PC-9 (cell line): ENCODE measurements around the gene CENPC. TPM values are rescaled to one million over a fixed set of nuclear protein-coding genes. Genes with fewer than 3 reads are reported as not detected.

Source experiments
- BruUV-seq: library from RNA; stranded (reverse); fragments of 400-500 nt; replicated peaks from 2 replicates; lab custom pipeline; 2021; lab: Mats Ljungman, UMichigan
- CTCF ChIA-PET: fragments of 300-600 bp; sonication (Branson Sonifier 250); formaldehyde crosslinking; loops from one replicate; lab custom pipeline; 2022; ENCODE audit warnings: antibody characterized with exemption; lab: Charles Lee
- POLR2A ChIA-PET: fragments of 300-600 bp; sonication (Branson Sonifier 250); formaldehyde crosslinking; loops from one replicate; lab custom pipeline; 2022; ENCODE audit warnings: antibody characterized with exemption; ENCODE audit not compliant: unreplicated experiment; lab: Charles Lee
- DNase-seq, 2 experiments: peaks; one replicate each; pipeline versions ENCODE4 v3.0.0 to v3.0.0-alpha.2; 2015 to 2022; ENCODE audit warnings: mixed read lengths in 1 of 2
- H2AFZ ChIP-seq: fragments of 200-600 bp; sonication (generic); 2 replicates; pipeline ENCODE4 v1.8.1; 2017; ENCODE audit warnings: antibody characterized with exemption
- H3F3A ChIP-seq: fragments of 200-600 bp; sonication (generic); 2 replicates; pipeline ENCODE4 v1.8.1; 2017; ENCODE audit warnings: antibody characterized with exemption, mild to moderate bottlenecking, low read depth; ENCODE audit not compliant: insufficient read depth
- H3K27ac ChIP-seq: fragments of 200-600 bp; sonication (generic); 2 replicates; pipeline ENCODE4 v1.6.1; 2016; ENCODE audit warnings: mixed run types
- H3K27me3 ChIP-seq: fragments of 200-600 bp; sonication (generic); 2 replicates; pipeline ENCODE4 v1.6.1; 2016; ENCODE audit warnings: low read depth, mixed run types; ENCODE audit not compliant: insufficient read depth
- H3K36me3 ChIP-seq: fragments of 200-600 bp; sonication (generic); 2 replicates; pipeline ENCODE4 v1.6.1; 2016; ENCODE audit warnings: low read depth, mixed run types
- H3K4me1 ChIP-seq: fragments of 200-600 bp; sonication (generic); replicated peaks from 2 replicates; pipeline ENCODE4 v1.6.1; 2016; ENCODE audit warnings: mixed run types; ENCODE audit not compliant: insufficient read depth
- H3K4me2 ChIP-seq: fragments of 200-600 bp; sonication (generic); 2 replicates; pipeline ENCODE4 v1.6.1; 2017; ENCODE audit warnings: mixed run types
- H3K4me3 ChIP-seq: fragments of 200-600 bp; sonication (generic); 2 replicates; pipeline ENCODE4 v1.6.1; 2016; ENCODE audit warnings: mixed run types
- H3K79me2 ChIP-seq: fragments of 200-600 bp; sonication (generic); 2 replicates; pipeline ENCODE4 v1.6.1; 2017; ENCODE audit warnings: low read depth, mixed run types
- H3K9me2 ChIP-seq: fragments of 200-600 bp; sonication (generic); 2 replicates; pipeline ENCODE4 v1.8.1; 2017; ENCODE audit warnings: mild to moderate bottlenecking; ENCODE audit not compliant: insufficient read depth
- H3K9me3 ChIP-seq: fragments of 200-600 bp; sonication (generic); 2 replicates; pipeline ENCODE4 v1.8.1; 2016; ENCODE audit warnings: low read depth; ENCODE audit not compliant: insufficient read depth
- H4K20me1 ChIP-seq: fragments of 200-600 bp; sonication (generic); 2 replicates; pipeline ENCODE4 v1.8.1; 2017; ENCODE audit not compliant: insufficient read depth
- EZH2 ChIP-seq: fragments of 200-600 bp; sonication (generic); IDR thresholded peaks from 2 replicates; pipeline ENCODE4 v1.8.0; 2017; ENCODE audit warnings: antibody characterized with exemption, low read depth
- intact Hi-C: fragments of 100-400 bp; cut with micrococcal nuclease; formaldehyde crosslinking; loops from one replicate; pipeline ENCODE4 v1.10.0; 2022; ENCODE audit not compliant: unreplicated experiment
- total RNA-seq: library from RNA; stranded (reverse); gene quantifications from 2 replicates; pipeline ENCODE4 v1.2.3, GENCODE V29; 2021
- TF ChIP-seq, protein P1 (sequence below): fragments of 200-600 bp; sonication (generic); conservative IDR thresholded peaks from 2 replicates; pipeline ENCODE4 v1.6.1; 2017; ENCODE audit warnings: mixed run types, antibody characterized with exemption, mild to moderate bottlenecking, moderate library complexity

The CENPC gene
- total RNA-seq, 1 experiment from 2014 or later = 14.2 TPM

DNA sequence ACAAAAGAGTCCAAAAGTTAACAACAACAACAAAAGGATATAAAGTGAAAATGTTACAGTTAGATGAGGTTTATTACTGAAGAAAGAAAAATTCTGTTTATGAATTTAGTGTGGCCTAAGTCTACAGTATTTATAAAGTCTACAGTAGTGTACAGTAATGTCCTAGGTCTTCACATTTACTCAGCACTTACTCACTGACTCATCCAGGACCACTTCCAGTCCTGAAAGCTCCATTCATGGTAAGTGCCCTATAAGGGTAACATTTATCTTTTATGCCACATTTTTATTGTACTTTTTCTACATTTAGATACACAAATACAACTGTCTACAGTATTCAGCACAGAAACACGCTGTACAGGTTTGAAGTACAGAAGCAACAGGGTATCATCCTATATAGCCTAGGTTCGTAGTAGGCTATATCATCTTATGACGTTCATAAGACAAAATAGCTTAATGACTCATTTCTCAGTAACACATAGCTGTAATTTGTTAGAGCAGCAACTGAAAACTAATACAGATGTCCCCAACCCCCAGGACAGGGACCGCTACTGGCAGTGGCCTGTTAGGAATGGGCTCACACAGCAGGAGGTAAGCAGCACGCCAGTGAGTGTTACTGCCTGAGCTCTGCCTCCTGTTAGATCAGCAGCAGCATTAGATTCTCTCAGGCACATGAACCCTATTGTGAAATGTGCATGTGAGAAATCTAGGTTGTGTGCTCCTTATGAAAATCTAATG is 61.3 kb downstream of the CENPC start:
- no peak overlapping the region for H2AFZ ChIP-seq
- no peak overlapping the region for H3K4me2 ChIP-seq
- H3K36me3 ChIP-seq = no peaks in the 10 kb centered on the region
- H3K27me3 ChIP-seq = no peaks in the 10 kb centered on the region
- no peak for TF ChIP-seq EZH2
- H3K79me2 ChIP-seq = no peaks in the 10 kb centered on the region
- no peak overlapping the region for H3K27ac ChIP-seq
- intact Hi-C loops = no loop called here
- H3K4me3 ChIP-seq = no peak overlapping the region
- H4K20me1 ChIP-seq = no peaks in the 10 kb centered on the region
- BruUV-seq = no TSS peak
- DNase-seq = no peak
- no peaks in the 10 kb centered on the region for H3K9me3 ChIP-seq
- POLR2A ChIA-PET = no interaction called here
- no peaks in the 10 kb centered on the region for H3K9me2 ChIP-seq
- H3K4me1 ChIP-seq = no peaks in the 10 kb centered on the region
- H3F3A ChIP-seq = no peaks in the 10 kb centered on the region
- CTCF ChIA-PET = no interaction called here

DNA sequence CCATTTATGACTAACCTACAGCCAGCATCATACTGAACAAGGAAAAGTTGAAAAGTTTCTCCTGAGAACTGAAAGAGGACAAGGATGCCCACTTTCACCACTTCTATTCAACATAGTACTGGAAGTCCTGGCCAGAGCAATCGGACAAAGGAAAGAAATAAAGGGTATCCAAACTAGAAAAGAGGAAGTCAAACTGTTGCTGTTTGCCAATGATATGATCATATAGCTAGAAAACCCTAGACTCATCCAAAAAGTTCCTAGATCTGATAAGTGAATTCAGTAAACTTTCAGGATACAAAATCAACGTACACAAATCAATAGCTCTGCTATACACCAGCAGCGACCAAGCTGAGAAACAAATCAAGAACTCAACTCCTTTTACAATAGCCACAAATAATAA is 64.5 kb downstream of the CENPC start:
- POLR2A ChIA-PET = no interaction called here
- H2AFZ ChIP-seq = no peak overlapping the region
- no peak overlapping the region for H3K27ac ChIP-seq
- no TSS peak for BruUV-seq
- no peaks in the 10 kb centered on the region for H3K27me3 ChIP-seq
- H3F3A ChIP-seq = no peaks in the 10 kb centered on the region
- no peak overlapping the region for H3K4me2 ChIP-seq
- H3K36me3 ChIP-seq = no peaks in the 10 kb centered on the region
- no peaks in the 10 kb centered on the region for H4K20me1 ChIP-seq
- no peaks in the 10 kb centered on the region for H3K79me2 ChIP-seq
- TF ChIP-seq EZH2 = no peak
- TF ChIP-seq, protein P1, sequence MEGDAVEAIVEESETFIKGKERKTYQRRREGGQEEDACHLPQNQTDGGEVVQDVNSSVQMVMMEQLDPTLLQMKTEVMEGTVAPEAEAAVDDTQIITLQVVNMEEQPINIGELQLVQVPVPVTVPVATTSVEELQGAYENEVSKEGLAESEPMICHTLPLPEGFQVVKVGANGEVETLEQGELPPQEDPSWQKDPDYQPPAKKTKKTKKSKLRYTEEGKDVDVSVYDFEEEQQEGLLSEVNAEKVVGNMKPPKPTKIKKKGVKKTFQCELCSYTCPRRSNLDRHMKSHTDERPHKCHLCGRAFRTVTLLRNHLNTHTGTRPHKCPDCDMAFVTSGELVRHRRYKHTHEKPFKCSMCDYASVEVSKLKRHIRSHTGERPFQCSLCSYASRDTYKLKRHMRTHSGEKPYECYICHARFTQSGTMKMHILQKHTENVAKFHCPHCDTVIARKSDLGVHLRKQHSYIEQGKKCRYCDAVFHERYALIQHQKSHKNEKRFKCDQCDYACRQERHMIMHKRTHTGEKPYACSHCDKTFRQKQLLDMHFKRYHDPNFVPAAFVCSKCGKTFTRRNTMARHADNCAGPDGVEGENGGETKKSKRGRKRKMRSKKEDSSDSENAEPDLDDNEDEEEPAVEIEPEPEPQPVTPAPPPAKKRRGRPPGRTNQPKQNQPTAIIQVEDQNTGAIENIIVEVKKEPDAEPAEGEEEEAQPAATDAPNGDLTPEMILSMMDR = no peak
- no peak for DNase-seq
- no peaks in the 10 kb centered on the region for H3K9me3 ChIP-seq
- no peaks in the 10 kb centered on the region for H3K9me2 ChIP-seq
- CTCF ChIA-PET = no interaction called here
- H3K4me3 ChIP-seq = no peak overlapping the region
- no peaks in the 10 kb centered on the region for H3K4me1 ChIP-seq
- intact Hi-C loops = no loop called here

DNA sequence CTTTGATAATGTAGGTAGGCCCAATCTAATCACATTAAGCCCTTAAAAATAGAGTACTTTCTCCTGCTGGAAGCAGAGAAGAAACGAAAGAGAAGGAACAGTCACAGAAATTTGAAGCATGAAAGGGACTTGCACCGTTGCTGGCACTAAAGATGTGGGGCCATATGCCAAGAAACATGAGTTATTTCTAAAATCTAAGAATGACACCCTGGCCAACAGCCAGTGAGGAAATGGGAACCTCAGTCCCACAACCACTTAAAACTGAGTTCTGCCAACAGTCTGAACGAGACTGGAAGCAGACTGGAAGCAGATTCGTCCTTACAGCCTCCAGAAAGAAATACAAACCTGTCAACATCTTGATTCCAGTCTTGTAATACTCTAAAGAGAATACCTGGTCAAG is 70.1 kb downstream of the CENPC start:
- ChIA-PET POLR2A (no interaction called here), CTCF (no interaction called here)
- H3K4me2 ChIP-seq = no peak overlapping the region
- no peaks in the 10 kb centered on the region; the same call in 1 of the 2 replicates for H3K36me3 ChIP-seq
- BruUV-seq = no TSS peak
- no peak overlapping the region for H3K27ac ChIP-seq
- no peaks in the 10 kb centered on the region for H3F3A ChIP-seq
- no peaks in the 10 kb centered on the region for H3K9me3 ChIP-seq
- no peaks in the 10 kb centered on the region for H3K9me2 ChIP-seq
- H3K27me3 ChIP-seq = no peaks in the 10 kb centered on the region
- H2AFZ ChIP-seq = no peak overlapping the region
- TF ChIP-seq EZH2 = no peak
- no peak overlapping the region for H3K4me3 ChIP-seq
- intact Hi-C loops = no loop called here
- DNase-seq = no peak
- H3K79me2 ChIP-seq = no peaks in the 10 kb centered on the region
- no peaks in the 10 kb centered on the region for H4K20me1 ChIP-seq
- H3K4me1 ChIP-seq = no peaks in the 10 kb centered on the region

DNA sequence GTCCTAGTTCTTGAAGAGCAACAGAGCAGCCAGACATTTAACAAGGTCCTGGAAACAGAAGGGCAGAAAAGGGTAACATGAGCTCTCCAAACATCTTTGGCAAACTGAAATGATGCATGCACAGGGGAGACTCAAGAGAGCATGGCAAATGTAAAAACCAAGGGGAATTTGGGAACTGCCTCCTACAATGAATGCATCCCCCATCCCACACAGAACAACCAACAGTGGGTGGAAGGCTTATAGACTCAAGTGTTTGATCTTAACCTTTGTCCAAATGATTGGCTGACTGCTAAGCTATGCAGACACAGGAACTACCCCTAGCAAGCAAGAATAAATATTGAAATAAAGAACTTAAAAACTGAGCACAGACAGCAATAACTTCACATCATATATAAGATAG is 74.4 kb downstream of the CENPC start:
- Histone ChIP-seq H3K4me1 (no peaks in the 10 kb centered on the region), H3K36me3 (no peaks in the 10 kb centered on the region; the same call in 1 of the 2 replicates), H3K27me3 (no peaks in the 10 kb centered on the region), H3F3A (no peaks in the 10 kb centered on the region), H3K9me3 (no peaks in the 10 kb centered on the region), H3K79me2 (no peaks in the 10 kb centered on the region), H3K9me2 (no peaks in the 10 kb centered on the region), H2AFZ (no peak overlapping the region), H4K20me1 (no peaks in the 10 kb centered on the region), H3K27ac (no peak overlapping the region), H3K4me2 (no peak overlapping the region), H3K4me3 (no peak overlapping the region)
- no peak for DNase-seq
- ChIA-PET POLR2A (interaction anchor here (0.9 kb wide), 1 partner anchor 711 kb away, joined by 6 read pairs; no protein-coding TSS in a partner anchor), CTCF (no interaction called here)
- intact Hi-C loops = no loop called here
- no TSS peak for BruUV-seq
- no peak for TF ChIP-seq EZH2
- TF ChIP-seq, protein P1 = no peak
